ENCODE results near the gene PARP11.

PARP11 gene

DNA sequence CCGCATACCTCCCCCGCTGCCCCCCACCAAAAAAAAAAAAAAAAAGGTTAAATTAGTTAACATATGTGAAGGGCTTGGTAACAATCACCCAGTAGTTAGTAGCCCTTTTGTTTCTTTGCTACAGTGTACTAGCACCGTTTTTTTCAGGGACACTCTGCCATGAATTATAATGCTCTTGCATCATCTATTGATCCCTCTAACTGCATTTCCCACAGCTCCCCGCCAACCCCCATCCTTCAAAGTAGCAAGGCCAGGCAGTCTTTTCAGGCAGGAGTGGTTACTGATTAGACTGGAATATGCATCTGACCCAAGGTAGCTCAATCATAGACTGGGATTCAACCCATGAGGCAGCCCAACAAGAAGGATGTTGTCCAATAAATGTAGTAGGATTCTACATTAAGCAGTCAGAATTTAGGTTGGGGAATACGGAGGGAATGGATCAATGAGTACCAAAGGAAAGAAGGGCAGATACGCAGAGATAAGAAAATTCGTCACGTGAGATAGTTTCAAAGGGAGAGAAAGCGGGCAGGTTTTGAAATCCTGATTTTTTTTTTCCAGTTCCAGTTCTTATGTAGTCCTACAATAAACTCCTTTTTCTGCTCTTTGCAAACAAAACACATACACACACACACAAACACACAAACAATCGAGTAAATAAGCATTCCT lies 80.4 kb downstream of the PARP11 start:
- no peak for DNase-seq
- intact Hi-C loops (cut with DNase I), result no loop called here

DNA sequence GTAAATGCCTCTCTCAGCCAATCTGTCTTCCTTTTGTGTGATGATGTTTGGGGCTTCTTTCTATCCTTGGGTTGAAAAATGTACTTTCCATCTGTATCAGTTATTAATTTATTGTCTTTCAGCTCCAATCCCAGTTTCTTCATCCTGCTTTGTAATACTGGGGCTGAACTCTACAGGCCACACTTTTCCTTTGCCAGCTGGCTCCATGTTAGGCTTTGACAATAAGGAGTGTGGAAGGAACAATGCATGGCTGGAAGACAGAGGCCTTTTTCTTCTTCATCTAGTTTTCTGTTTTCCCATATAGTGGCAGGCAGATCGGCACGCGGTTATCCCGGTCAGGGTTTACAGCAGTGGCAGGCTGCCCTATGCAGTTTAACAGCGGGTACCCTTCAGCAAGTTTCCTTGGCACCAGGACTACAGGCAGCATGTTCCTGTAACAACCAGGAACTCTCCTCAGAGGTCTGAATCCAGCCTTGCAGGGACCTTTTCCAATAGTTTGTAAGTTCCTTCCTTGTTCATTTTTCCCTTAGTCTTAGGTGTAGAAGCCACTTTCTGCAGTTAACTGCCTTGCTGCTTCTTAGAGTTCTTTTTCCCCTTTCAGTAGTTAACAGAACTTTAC lies 81.8 kb downstream of the PARP11 start:
- peak in 1 of 42 donors; percentile 2 for DNase-seq
- intact Hi-C loops (cut with DNase I), result no loop called here

DNA sequence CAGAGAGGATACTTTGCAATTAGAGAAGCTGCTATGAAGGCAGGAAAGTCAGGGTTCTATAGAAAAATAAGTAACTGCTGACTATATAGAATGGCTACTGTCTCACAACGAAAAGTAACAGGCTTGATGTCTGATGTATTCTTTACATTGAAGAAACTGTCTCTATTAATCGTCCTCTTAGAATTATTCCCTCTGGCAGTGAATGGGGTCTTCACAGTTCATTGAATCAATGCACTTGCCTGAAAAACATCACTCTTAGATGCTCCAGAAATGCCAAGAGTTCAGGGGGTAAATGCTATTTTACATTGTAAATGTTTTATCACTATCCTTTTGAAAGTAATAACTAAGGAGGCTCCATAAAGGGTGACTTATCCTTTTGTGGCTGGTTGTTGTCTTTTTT lies 82.6 kb downstream of the PARP11 start:
- intact Hi-C loops (cut with DNase I), result no loop called here
- no peak for DNase-seq

DNA sequence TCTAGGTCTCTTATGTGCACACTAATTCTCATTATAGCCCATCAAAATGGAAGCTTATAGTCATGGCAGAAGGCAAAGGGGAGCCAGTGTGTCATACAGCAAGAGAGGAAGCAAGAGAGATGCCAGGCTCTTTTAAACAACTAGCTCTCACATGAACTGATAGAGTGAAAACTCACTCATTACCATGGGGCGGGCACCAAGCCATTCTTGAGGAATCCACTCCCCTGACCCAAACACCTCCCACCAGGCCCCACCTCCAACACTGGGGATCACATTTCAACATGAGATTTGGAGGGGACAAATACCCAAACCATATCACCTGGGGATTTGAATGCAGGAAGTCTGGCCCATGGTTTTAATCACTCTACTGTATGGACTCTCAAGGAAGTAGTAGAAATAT lies 83.4 kb downstream of the PARP11 start:
- no peak for DNase-seq
- intact Hi-C loops (cut with DNase I), result no loop called here

- peak in 11 of 42 donors; percentile 13 to 53 (median 28) for DNase-seq
These were observed 95.9 kb downstream of the PARP11 start for GRCh38 chr12:3777206-3777809.

DNA sequence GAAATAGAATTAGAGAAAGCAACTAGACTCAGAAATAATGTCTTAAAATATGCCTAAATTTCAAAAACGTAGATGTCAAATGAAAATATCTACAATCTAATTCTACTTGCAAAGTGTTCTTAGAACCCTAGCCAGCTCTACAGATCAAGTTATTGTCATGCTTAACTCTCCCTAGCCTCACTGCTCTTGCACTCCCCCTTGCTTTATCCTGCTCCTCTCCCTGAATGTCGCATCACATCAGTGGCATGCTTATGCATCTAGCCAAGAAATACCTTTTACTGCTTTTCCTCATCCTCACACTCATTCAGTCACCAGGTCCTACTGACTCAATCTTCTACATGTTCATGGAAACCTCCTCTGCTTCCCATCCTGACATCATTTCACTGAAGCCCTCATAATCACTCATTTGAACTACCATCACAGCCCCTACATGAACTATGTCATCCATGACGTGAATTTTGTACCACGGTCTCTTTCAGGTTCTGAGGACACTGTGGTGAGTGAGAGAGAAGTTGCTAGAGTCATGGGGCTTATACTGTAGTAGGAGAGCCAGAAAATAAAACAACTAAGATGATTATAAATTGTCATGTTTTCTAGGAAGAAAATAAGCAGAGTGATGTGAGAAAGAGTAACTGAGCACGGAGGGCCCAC lies 97.7 kb downstream of the PARP11 start:
- no peak for DNase-seq
- intact Hi-C loops (cut with DNase I), result no loop called here

More at GRCh38 chr12:3777206-3777809, 95.9 kb downstream of the PARP11 start:
- intact Hi-C loops (cut with DNase I), result no loop called here

DNA sequence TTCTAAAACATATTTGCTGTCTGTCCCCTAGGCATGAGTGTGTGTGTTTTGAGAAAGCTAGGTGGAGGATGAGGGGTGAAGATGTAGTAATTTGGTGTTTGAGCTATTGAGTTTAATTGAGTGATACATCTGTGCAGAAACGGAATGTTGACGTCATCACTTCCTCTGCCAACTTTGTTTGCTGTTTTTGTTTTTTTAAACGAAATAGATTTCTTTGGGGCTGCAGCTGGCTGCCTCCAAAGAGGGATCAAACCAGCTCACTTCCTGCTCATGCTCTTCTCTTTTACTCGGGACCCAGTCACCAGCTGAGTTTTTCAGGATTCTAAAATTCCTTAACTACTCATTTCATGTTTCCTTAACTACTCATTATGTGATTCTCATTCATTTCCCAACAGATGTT lies 100.8 kb downstream of the PARP11 start:
- intact Hi-C loops (cut with DNase I), result no loop called here
- no peak for DNase-seq

DNA sequence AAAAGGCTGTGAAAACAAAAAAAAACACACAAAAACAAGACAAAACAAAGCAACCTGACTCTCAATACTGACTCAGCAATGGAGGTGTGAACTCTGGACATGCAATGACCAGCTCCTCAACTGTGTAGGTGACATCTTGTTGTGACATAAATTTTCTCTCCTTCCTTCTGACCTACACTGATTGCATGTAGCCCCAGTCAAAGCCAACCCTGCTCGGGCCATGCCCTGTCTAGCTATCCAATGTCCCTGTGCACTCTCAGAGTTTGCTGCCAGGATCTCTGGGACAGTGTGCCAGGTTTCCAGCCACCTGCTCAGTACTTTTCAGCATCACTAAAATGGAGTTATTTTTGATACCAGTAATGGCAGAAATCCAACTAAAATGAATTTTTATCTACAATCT lies 101.3 kb downstream of the PARP11 start:
- DNase-seq, result no peak
- intact Hi-C loops (cut with DNase I), result no loop called here

DNA sequence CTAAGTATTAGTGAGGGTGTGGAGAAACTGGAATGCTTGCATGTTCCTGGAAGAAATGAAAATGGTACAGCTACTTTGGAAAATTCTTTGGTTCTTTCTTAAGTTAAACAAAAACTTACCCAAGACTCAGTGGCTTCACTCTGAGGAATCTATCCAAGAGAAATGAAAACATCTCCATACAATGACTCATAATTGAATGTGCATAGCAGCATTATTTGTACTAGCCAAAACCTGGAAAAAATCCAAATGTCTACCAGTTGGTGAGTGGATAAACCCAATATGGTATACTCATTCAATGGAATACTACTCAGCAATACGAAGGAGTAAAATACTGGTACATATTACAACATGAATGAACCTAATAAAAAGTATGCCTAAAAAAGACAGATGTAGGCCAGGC lies 102.3 kb downstream of the PARP11 start:
- intact Hi-C loops (cut with DNase I), result no loop called here
- DNase-seq, result no peak

DNA sequence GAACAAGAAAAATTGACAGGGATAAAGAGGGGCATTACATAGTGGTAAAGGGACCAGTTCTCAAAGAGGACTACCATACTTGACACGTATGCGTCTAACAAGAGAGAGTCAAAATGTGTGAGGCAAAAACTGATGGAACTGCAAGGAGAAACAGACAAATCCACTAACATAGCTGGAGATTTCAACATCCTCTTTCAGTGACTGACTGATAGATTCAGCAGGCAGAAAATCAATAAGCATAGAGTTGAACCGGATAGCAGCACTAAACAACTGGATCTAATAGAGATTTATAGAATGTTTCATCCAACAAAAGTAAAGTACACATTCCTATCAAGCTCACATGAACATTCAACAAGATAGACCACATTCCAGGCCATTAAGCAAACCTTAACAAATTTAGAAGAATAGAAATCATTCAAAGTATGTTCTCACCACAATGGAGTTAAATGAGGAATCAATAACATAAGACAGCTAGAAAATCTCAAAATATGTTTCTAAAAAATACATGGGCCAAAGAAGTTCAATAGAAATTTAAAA lies 104.2 kb downstream of the PARP11 start:
- intact Hi-C loops (cut with DNase I), result no loop called here
- DNase-seq, result no peak

- intact Hi-C loops (cut with DNase I), result no loop called here
- DNase-seq, result peak in 1 of 42 donors; percentile 19
These were observed 112.0 kb downstream of the PARP11 start for GRCh38 chr12:3761116-3761735.

GRCh38 chr12:3759878-3760277 lies 113.3 kb downstream of the PARP11 start:
- DNase-seq, result no peak

More at GRCh38 chr12:3759878-3760277, 113.3 kb downstream of the PARP11 start:
- intact Hi-C loops (cut with DNase I), result no loop called here

Measured in head of caudate nucleus (tissue), 42 donors.